WTC11 (cell line): ENCODE data around the gene LAMA5.

Experiments
- ATF1 ChIP-seq: sonication (generic); formaldehyde crosslinking; IDR thresholded peaks from 2 replicates; pipeline ENCODE4 v1.8.1; 2023; ENCODE audit warnings: mild to moderate bottlenecking, moderate library complexity, missing genetic modification reagents
- CBFB ChIP-seq: sonication (generic); formaldehyde crosslinking; IDR thresholded peaks from 2 replicates; pipeline ENCODE4 v1.8.1; 2022; ENCODE audit warnings: mild to moderate bottlenecking, low read depth, missing genetic modification reagents
- CREM ChIP-seq: sonication (generic); formaldehyde crosslinking; IDR thresholded peaks from 2 replicates; pipeline ENCODE4 v1.8.1; 2022; ENCODE audit warnings: mild to moderate bottlenecking, missing genetic modification reagents, moderate library complexity
- CTCF ChIP-seq: fragments of 200-600 bp; IDR thresholded peaks from 2 replicates; pipeline ENCODE4 v1.8.0; 2022; ENCODE audit warnings: antibody characterized with exemption
- FOXJ3 ChIP-seq: sonication (generic); formaldehyde crosslinking; IDR thresholded peaks from 2 replicates; pipeline ENCODE4 v1.9.0; 2021; ENCODE audit warnings: missing genetic modification reagents, mild to moderate bottlenecking, borderline replicate concordance
- FOXK1 ChIP-seq: sonication (generic); formaldehyde crosslinking; IDR thresholded peaks from 2 replicates; pipeline ENCODE4 v1.8.0; 2022; ENCODE audit warnings: mild to moderate bottlenecking, moderate library complexity, missing genetic modification reagents
- MAX ChIP-seq: sonication (generic); formaldehyde crosslinking; IDR thresholded peaks from 2 replicates; pipeline ENCODE4 v1.8.0; 2022; ENCODE audit warnings: mild to moderate bottlenecking, missing genetic modification reagents
- NR1H2 ChIP-seq: sonication (generic); formaldehyde crosslinking; IDR thresholded peaks from 2 replicates; pipeline ENCODE4 v1.9.0; 2021; ENCODE audit warnings: mild to moderate bottlenecking, moderate library complexity, missing genetic modification reagents
- PRDM15 ChIP-seq: sonication (generic); formaldehyde crosslinking; IDR thresholded peaks from 2 replicates; pipeline ENCODE4 v1.8.0; 2022; ENCODE audit warnings: missing genetic modification reagents
- PRRX2 ChIP-seq: fragments of 250-450 bp; sonication (Bioruptor Pico); IDR thresholded peaks from 2 replicates; pipeline ENCODE4 v1.8.0; 2021; ENCODE audit warnings: mild to moderate bottlenecking
- STAT6 ChIP-seq: sonication (generic); formaldehyde crosslinking; conservative IDR thresholded peaks from 2 replicates; pipeline ENCODE4 v1.8.1; 2023; ENCODE audit warnings: mild to moderate bottlenecking, low read depth, missing genetic modification reagents, moderate library complexity
- ZNF232 ChIP-seq: sonication (generic); formaldehyde crosslinking; IDR thresholded peaks from 2 replicates; pipeline ENCODE4 v1.8.0; 2022; ENCODE audit warnings: mild to moderate bottlenecking, missing genetic modification reagents
- ZNF512 ChIP-seq: sonication (generic); formaldehyde crosslinking; IDR thresholded peaks from 2 replicates; pipeline ENCODE4 v1.8.1; 2022; ENCODE audit warnings: missing genetic modification reagents, borderline replicate concordance
- ZNF532 ChIP-seq: fragments of 250-450 bp; sonication (Bioruptor Pico); IDR thresholded peaks from 2 replicates; pipeline ENCODE4 v1.9.0; 2021; ENCODE audit warnings: mild to moderate bottlenecking, borderline replicate concordance

- TF ChIP-seq MAX = no peak
- TF ChIP-seq ZNF512 (CRISPR knock-in tag) = no peak
- no peak for TF ChIP-seq PRRX2
- TF ChIP-seq CTCF = no peak
- TF ChIP-seq ZNF232 (CRISPR knock-in tag) = no peak
- TF ChIP-seq CBFB (CRISPR knock-in tag) = no peak
- TF ChIP-seq PRDM15 (CRISPR knock-in tag) = no peak
- no peak for TF ChIP-seq ZNF532 (CRISPR knock-in tag)
- no peak for TF ChIP-seq STAT6
- no peak for TF ChIP-seq ATF1
- TF ChIP-seq CREM (CRISPR knock-in tag) = no peak
- no peak for TF ChIP-seq FOXJ3 (CRISPR knock-in tag)
- no peak for TF ChIP-seq NR1H2 (CRISPR knock-in tag)
- TF ChIP-seq FOXK1 = no peak
Observed at GRCh38 chr20:62381202-62381797, 14.2 kb upstream of the LAMA5 start.
